HCT116 (cell line): ENCODE data around the gene BACE1-AS. TPM values are rescaled to one million over a fixed set of nuclear protein-coding genes. Genes with fewer than 3 reads are reported as not detected.

Experiments used
- ATAC-seq: fragments of 200-7000 bp; cut with Tn5 transposase; 2 replicates; pipeline ENCODE4 v1.9.1; 2020; ENCODE audit warnings: mild to moderate bottlenecking, moderate library complexity
- BruUV-seq: library from RNA; stranded (reverse); fragments of 400-500 nt; replicated peaks from 2 replicates; lab custom pipeline; 2021; lab: Mats Ljungman, UMichigan
- CTCF ChIA-PET: fragments of 300-600 bp; sonication (Branson Sonifier 250); formaldehyde crosslinking; loops from one replicate; lab custom pipeline; 2021; ENCODE audit warnings: antibody characterized with exemption; lab: Charles Lee
- POLR2A ChIA-PET: fragments of 300-600, 350-600 bp; sonication (Branson Sonifier 250); formaldehyde crosslinking; loops from one replicate; lab custom pipeline; 2021; ENCODE audit warnings: antibody characterized with exemption; lab: Charles Lee
- RAD21 ChIA-PET, 2 experiments: fragments of 300-600 bp; sonication (Branson Sonifier 250); formaldehyde crosslinking; loops; one replicate each; lab custom pipeline; 2023; ENCODE audit warnings: low total read pairs in 2 of 2; ENCODE audit not compliant: uncharacterized antibody in 2 of 2, unreplicated experiment in 2 of 2, low non-redundant PET in 1 of 2; lab: Charles Lee
- DNase-seq: peaks from one replicate; pipeline ENCODE4 v3.0.0-alpha.2; 2010; ENCODE audit warnings: low read depth, low spot score
- H2AFZ ChIP-seq: fragments of 200-600 bp; shearing (Covaris generic), sonication (generic); 2 replicates; pipeline ENCODE4 v1.6.1; 2017; ENCODE audit warnings: low read depth, mixed run types, mixed read lengths, antibody characterized with exemption, low read length; ENCODE audit not compliant: poor library complexity, severe bottlenecking
- H3K27ac ChIP-seq: 2 replicates; pipeline ENCODE4 v1.5.1; 2012; ENCODE audit warnings: low read depth, low read length
- H3K27me3 ChIP-seq: fragments of 200-600 bp; sonication (generic); 2 replicates; pipeline ENCODE4 v1.6.1; 2016; ENCODE audit warnings: mixed run types, low read length, mixed read lengths; ENCODE audit not compliant: insufficient read depth
- H3K36me3 ChIP-seq, 2 experiments: fragments of 200-500 bp in 1 of 2; fragments of 200-600 bp in 1 of 2; sonication (Bioruptor generic) in 1 of 2; sonication (generic) in 1 of 2; 2 replicates each; pipeline versions ENCODE4 v1.5.1 to v1.6.1; 2014 to 2016; ENCODE audit warnings: low read length in 2 of 2, inconsistent platforms in 1 of 2, mixed read lengths in 1 of 2, mixed run types in 1 of 2; ENCODE audit not compliant: insufficient read depth in 2 of 2, control insufficient read depth in 1 of 2
- H3K4me1 ChIP-seq, 2 experiments: fragments of 200-600 bp in 1 of 2; sonication (generic) in 1 of 2; 2 replicates each; pipeline versions ENCODE4 v1.5.1 to v1.6.1; 2012 to 2017; ENCODE audit warnings: low read length in 2 of 2, inconsistent platforms in 1 of 2, mild to moderate bottlenecking in 1 of 2, mixed read lengths in 1 of 2, mixed run types in 1 of 2, moderate library complexity in 1 of 2; ENCODE audit not compliant: insufficient read depth in 2 of 2, control insufficient read depth in 1 of 2
- H3K4me2 ChIP-seq: fragments of 200-600 bp; sonication (generic); 2 replicates; pipeline ENCODE4 v1.6.1; 2017; ENCODE audit warnings: mixed run types, low read length, mixed read lengths
- H3K4me3 ChIP-seq, 2 experiments: fragments of 200-600 bp in 1 of 2; sonication (generic) in 1 of 2; replicated peaks in 1 of 2; 2 replicates each; pipeline ENCODE4 v1.5.1; 2011 to 2016; ENCODE audit warnings: low read length in 2 of 2, control low read depth in 1 of 2, low read depth in 1 of 2, mild to moderate bottlenecking in 1 of 2, mixed read lengths in 1 of 2, mixed run types in 1 of 2
- H3K79me2 ChIP-seq: fragments of 200-600 bp; sonication (generic); 2 replicates; pipeline ENCODE4 v1.6.1; 2017; ENCODE audit warnings: mild to moderate bottlenecking, mixed run types, low read length, moderate library complexity, mixed read lengths; ENCODE audit not compliant: insufficient read depth
- H3K9ac ChIP-seq: fragments of 200-600 bp; sonication (generic); 2 replicates; pipeline ENCODE4 v1.6.1; 2016; ENCODE audit warnings: low read length, mixed read lengths
- H3K9me2 ChIP-seq: fragments of 200-600 bp; sonication (generic), shearing (Covaris generic); 2 replicates; pipeline ENCODE4 v1.6.1; 2017; ENCODE audit warnings: mixed run types, mild to moderate bottlenecking, moderate library complexity; ENCODE audit not compliant: insufficient read depth
- H3K9me3 ChIP-seq, 2 experiments: fragments of 200-500 bp in 1 of 2; fragments of 200-600 bp in 1 of 2; sonication (Bioruptor generic) in 1 of 2; sonication (generic) in 1 of 2; 2 replicates each; pipeline ENCODE4 v1.6.1; 2014 to 2017; ENCODE audit warnings: low read length in 2 of 2, mixed read lengths in 2 of 2, inconsistent platforms in 1 of 2, low read depth in 1 of 2, mild to moderate bottlenecking in 1 of 2, mixed run types in 1 of 2, moderate library complexity in 1 of 2; ENCODE audit not compliant: control insufficient read depth in 1 of 2, insufficient read depth in 1 of 2
- H4K20me1 ChIP-seq: fragments of 200-600 bp; sonication (generic), shearing (Covaris generic); 2 replicates; pipeline ENCODE4 v1.6.1; 2017; ENCODE audit warnings: mixed run types, mild to moderate bottlenecking, moderate library complexity; ENCODE audit not compliant: insufficient read depth
- EGR1 ChIP-seq: IDR thresholded peaks from 2 replicates; pipeline ENCODE4 v1.6.1; 2012; ENCODE audit warnings: low read depth
- EZH2 ChIP-seq: fragments of 200-600 bp; sonication (generic); IDR thresholded peaks from 2 replicates; pipeline ENCODE4 v1.6.1; 2017; ENCODE audit warnings: antibody characterized with exemption, mixed run types
- FOSL1 ChIP-seq: IDR thresholded peaks from 2 replicates; pipeline ENCODE4 v1.6.1; 2012; ENCODE audit warnings: low read depth
- JUND ChIP-seq: IDR thresholded peaks from 2 replicates; pipeline ENCODE4 v1.6.1; 2012
- POLR2AphosphoS5 ChIP-seq: IDR thresholded peaks from 2 replicates; pipeline ENCODE4 v1.6.1; 2011; ENCODE audit warnings: mild to moderate bottlenecking, low read depth, low read length, moderate library complexity
- RAD21 ChIP-seq: IDR thresholded peaks from 2 replicates; pipeline ENCODE4 v1.6.1; 2012; ENCODE audit warnings: low read depth, mild to moderate bottlenecking
- SIN3A ChIP-seq: IDR thresholded peaks from 2 replicates; pipeline ENCODE4 v1.6.1; 2012; ENCODE audit warnings: low read depth
- SP1 ChIP-seq: IDR thresholded peaks from 2 replicates; pipeline ENCODE4 v1.6.1; 2012; ENCODE audit warnings: low read depth
- SRF ChIP-seq: IDR thresholded peaks from 2 replicates; pipeline ENCODE4 v1.6.1; 2012; ENCODE audit warnings: low read depth
- YY1 ChIP-seq: IDR thresholded peaks from 2 replicates; pipeline ENCODE4 v1.6.1; 2011; ENCODE audit warnings: low read length, low read depth, moderate library complexity, mild to moderate bottlenecking; ENCODE audit not compliant: insufficient replicate concordance; ENCODE audit errors: extremely low read depth
- ZFX ChIP-seq: fragments of 450-650 bp; IDR thresholded peaks from 2 replicates; pipeline ENCODE4 v1.6.1; 2017
- ZNF274 ChIP-seq: fragments of 200-500 bp; sonication (Bioruptor generic); IDR thresholded peaks from 2 replicates; pipeline ENCODE4 v1.6.1; 2014; ENCODE audit warnings: mild to moderate bottlenecking, low read depth, low read length, inconsistent platforms
- intact Hi-C: fragments of 100-400 bp; cut with micrococcal nuclease; formaldehyde crosslinking; loops from 2 replicates; pipeline ENCODE4 v1.10.0; 2022
- total RNA-seq: library from RNA; stranded (reverse); gene quantifications from one replicate; pipeline ENCODE4 v1.2.1, GENCODE V29; 2021; ENCODE audit not compliant: unreplicated experiment
- TF ChIP-seq, protein P1 (sequence below): IDR thresholded peaks from 2 replicates; pipeline ENCODE4 v1.6.1; 2012; ENCODE audit warnings: low read depth
- TF ChIP-seq, protein P2 (sequence below): IDR thresholded peaks from 2 replicates; pipeline ENCODE4 v1.6.1; 2012
- TF ChIP-seq, protein P3 (sequence below), 3 experiments: fragments of 200-600 bp in 1 of 3; sonication (generic) in 1 of 3; IDR thresholded peaks in 2 of 3; conservative IDR thresholded peaks in 1 of 3; 2 replicates each; pipeline ENCODE4 v1.5.1; 2012 to 2017; ENCODE audit warnings: low read depth in 2 of 3, low read length in 2 of 3, antibody characterized with exemption in 1 of 3, borderline replicate concordance in 1 of 3, control low read depth in 1 of 3, mild to moderate bottlenecking in 1 of 3, mixed read lengths in 1 of 3, mixed run types in 1 of 3, moderate library complexity in 1 of 3; ENCODE audit not compliant: insufficient read depth in 1 of 3
- TF ChIP-seq, protein P4 (sequence below): IDR thresholded peaks from 2 replicates; pipeline ENCODE4 v1.6.1; 2012

Gene BACE1-AS
- total RNA-seq, 1 experiment from 2014 or later: 10.2 TPM

DNA sequence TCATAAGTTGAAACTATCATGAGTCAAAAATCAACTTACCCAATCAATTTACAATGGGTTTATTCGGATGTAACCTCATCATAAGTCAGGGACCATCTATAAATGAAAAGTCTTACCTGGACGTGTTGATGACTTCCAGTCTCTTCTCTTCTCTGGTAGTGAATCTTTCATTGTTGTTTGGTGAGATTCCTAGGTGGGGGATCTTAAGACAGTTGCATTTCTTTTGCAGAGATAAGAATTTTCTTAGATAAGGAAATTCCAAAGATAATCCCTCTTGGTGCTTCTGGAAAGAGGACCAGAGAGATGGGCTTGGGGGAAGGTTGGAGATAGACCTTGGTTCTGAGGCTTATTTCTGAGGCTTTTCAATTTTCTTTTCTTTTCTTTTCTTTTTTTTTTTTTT lies 21.3 kb upstream of the BACE1-AS start:
- TF ChIP-seq ZNF274 (no peak), JUND (no peak), SIN3A (no peak), SP1 (no peak), EZH2 (no peak), ZFX (no peak), FOSL1 (no peak), EGR1 (no peak), YY1 (no peak), SRF (no peak), POLR2AphosphoS5 (no peak), RAD21 (no peak)
- TF ChIP-seq, protein P1, sequence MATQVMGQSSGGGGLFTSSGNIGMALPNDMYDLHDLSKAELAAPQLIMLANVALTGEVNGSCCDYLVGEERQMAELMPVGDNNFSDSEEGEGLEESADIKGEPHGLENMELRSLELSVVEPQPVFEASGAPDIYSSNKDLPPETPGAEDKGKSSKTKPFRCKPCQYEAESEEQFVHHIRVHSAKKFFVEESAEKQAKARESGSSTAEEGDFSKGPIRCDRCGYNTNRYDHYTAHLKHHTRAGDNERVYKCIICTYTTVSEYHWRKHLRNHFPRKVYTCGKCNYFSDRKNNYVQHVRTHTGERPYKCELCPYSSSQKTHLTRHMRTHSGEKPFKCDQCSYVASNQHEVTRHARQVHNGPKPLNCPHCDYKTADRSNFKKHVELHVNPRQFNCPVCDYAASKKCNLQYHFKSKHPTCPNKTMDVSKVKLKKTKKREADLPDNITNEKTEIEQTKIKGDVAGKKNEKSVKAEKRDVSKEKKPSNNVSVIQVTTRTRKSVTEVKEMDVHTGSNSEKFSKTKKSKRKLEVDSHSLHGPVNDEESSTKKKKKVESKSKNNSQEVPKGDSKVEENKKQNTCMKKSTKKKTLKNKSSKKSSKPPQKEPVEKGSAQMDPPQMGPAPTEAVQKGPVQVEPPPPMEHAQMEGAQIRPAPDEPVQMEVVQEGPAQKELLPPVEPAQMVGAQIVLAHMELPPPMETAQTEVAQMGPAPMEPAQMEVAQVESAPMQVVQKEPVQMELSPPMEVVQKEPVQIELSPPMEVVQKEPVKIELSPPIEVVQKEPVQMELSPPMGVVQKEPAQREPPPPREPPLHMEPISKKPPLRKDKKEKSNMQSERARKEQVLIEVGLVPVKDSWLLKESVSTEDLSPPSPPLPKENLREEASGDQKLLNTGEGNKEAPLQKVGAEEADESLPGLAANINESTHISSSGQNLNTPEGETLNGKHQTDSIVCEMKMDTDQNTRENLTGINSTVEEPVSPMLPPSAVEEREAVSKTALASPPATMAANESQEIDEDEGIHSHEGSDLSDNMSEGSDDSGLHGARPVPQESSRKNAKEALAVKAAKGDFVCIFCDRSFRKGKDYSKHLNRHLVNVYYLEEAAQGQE: no peak
- TF ChIP-seq, protein P2, sequence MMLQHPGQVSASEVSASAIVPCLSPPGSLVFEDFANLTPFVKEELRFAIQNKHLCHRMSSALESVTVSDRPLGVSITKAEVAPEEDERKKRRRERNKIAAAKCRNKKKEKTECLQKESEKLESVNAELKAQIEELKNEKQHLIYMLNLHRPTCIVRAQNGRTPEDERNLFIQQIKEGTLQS: no peak
- TF ChIP-seq, protein P3, sequence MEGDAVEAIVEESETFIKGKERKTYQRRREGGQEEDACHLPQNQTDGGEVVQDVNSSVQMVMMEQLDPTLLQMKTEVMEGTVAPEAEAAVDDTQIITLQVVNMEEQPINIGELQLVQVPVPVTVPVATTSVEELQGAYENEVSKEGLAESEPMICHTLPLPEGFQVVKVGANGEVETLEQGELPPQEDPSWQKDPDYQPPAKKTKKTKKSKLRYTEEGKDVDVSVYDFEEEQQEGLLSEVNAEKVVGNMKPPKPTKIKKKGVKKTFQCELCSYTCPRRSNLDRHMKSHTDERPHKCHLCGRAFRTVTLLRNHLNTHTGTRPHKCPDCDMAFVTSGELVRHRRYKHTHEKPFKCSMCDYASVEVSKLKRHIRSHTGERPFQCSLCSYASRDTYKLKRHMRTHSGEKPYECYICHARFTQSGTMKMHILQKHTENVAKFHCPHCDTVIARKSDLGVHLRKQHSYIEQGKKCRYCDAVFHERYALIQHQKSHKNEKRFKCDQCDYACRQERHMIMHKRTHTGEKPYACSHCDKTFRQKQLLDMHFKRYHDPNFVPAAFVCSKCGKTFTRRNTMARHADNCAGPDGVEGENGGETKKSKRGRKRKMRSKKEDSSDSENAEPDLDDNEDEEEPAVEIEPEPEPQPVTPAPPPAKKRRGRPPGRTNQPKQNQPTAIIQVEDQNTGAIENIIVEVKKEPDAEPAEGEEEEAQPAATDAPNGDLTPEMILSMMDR (IDR thresholded peaks at IDR 0.05 in 2 of 3, conservative IDR thresholded peaks at IDR 0.05 in 1 of 3; ENCODE audit: borderline replicate concordance in 1 of 3, insufficient read depth in 1 of 3, low read depth in 2 of 3, low read length in 2 of 3): no peak
- TF ChIP-seq, protein P4, sequence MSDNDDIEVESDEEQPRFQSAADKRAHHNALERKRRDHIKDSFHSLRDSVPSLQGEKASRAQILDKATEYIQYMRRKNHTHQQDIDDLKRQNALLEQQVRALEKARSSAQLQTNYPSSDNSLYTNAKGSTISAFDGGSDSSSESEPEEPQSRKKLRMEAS: no peak
- Histone ChIP-seq H3K27me3 (no peaks in the 10 kb centered on the region), H3K4me3 (no peak overlapping the region), H4K20me1 (no peaks in the 10 kb centered on the region), H3K79me2 (no peaks in the 10 kb centered on the region; the same call in 1 of the 2 replicates), H3K36me3 (0 out of 4 replicates have a peak, but pooled peaks cover 0 to 3% of the 10 kb centered on the region in 2 experiments), H3K4me2 (no peak overlapping the region), H3K27ac (no peak overlapping the region), H3K9me2 (no peaks in the 10 kb centered on the region), H3K9me3 (peaks cover 0 to 5% of the 10 kb centered on the region in 2 experiments; a peak in 1 of 4 replicates), H3K9ac (no peak overlapping the region), H2AFZ (no peak overlapping the region), H3K4me1 (0 out of 4 replicates have a peak, but pooled peaks cover 0 to 3% of the 10 kb centered on the region in 2 experiments)
- DNase-seq (no peak), ATAC-seq (no peak)
- POLR2A ChIA-PET: no interaction called here
- no TSS peak for BruUV-seq
- intact Hi-C loops: no loop called here
- CTCF ChIA-PET: no interaction called here
- RAD21 ChIA-PET: no interaction called here
